Measurements from ENCODE around the gene OTX1.

OTX1 gene

DNA sequence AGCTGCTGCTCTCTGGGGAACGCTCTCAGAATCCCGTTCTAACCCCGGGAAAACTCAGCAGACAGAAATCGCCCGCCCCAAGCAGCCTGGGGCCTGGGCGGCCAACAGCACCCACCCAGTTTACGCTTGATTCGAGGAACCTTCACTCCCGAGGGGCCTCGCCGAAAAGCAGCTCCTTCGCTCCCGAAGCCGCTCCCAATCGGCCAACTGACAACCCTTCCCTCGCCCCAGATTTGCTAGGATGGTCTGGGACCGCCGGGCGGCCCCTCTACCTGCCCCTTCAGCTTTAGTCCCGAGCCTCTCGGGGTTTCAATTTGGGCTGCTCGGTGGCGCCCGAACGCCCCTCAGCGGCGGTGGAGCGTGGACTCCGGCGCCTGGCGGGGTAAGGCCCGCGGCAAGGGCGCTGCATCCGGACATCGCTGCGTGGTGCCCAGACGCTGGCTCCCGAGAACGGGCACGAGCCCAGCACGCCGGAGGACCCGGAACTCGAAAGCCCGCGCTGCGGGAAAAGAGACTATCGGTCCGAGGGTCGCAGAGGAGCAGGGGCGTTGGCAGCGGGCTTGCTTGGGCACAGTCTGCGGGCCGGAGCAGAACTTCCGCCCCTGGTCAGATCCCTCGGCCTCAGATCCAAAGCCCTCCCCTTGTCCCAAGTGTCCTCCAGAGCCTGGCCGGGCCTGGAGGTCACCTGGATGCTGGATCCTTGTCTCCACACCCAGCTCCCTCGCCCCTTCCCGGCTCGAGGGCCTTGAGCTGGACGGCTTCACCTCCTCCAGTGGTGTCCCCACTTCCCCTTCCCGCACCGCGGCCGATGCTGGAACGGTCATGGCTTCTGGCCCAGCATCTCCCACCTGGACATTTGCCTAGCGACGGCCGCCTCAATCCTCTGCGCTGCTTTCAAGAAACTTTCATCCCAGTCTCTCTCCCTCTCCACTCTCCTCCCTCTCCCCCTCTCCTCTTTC is 3.0 kb upstream of the OTX1 start:
- no peak for DNase-seq (ENCODE audit: low spot score)

DNA sequence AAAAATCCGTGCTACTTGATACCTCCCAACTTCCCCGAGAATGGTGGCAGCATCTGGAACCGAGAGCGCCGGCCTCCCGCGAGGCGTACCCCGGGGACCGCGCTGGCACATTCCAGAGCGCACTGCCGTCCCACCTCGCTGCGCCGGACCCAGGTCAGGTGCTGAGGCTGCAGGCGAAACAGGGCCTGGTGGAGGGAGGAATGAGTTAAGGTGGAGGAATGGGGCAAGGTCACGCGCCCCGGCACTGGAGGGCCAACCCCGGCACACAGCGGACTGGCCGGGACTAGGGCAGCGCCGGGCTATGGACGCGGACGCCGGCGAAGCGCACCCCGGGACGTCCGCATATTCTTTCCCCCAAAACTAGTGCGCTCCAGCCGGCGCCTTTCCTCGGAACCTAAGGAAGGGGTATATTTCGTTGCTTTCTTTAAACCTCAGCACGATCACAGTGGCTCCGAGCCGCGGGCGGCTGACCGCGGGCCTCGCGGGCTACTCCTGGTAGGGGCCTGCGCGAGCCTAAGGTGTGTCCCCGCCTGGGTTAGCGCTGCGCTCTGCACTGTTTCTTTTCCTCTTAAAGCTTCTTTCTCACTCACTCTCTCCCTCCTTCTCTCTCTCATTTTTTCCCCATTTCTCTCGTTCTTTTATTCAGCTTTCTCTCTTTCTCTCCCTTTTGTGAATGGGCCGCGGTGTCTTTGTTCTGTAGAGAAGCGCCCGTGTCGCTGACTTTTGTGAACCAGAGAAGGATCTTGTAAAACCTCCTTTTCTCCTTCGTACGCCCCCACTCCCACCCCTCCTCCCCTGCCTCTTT is 2.1 kb upstream of the OTX1 start:
- no peak for DNase-seq (ENCODE audit: low spot score)

DNA sequence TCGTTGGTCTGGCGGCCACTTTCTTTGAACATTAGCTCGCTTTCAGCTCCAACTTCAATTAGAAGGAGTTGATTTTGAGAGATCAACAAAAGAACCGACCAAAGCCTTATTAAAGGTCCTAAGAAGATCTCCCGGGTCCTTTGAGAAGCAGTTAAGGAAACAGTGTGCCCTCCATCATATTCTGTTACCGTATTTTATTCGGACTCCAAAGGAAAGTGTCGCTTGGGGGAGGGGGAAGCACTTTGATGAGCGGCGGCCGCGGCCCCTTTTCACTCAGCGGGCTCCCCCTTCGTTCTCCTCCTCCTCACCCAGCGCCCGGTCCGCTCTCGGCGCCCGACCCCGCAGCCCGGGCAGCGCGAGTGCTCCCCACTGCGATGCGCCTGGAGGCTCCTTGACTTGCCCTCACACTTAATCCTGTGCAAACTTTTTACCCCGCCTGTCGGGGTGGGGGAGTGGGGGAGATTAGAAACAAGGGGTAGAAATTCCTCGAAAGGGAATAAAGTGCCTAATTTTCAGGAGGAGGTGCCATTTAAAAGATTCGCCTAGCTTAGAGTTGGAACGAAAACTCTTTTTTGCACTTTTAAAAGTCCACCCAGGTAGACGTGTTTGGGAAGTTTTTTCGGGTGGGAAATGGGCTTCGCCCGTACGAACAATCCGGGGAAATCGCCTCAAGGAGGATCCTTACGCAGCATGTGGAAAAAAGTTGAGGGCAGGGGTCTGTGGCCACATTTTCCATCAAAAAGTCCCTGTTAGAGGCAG is 1.2 kb upstream of the OTX1 start:
- DNase-seq (ENCODE audit: low spot score), result no peak

DNA sequence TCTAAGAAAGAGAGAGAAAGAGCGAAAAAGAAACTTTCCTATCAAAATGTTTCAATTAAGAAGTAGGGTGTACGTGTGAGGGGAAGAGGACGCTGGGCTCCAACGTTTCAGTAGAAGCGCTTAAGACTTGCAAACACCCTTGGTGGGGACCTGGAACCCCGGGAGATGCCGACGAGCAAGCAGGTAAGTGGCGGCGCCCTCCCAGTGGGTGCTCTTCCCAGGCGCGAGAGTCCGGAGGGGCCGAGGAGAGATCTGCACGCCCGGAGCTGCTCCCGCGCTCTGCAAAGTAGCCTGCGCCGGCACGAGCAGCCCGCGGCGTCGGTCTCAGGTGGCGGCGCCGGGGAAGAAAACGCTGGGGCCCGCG is 678 bp upstream of the OTX1 start:
- peak; percentile 50 for DNase-seq (ENCODE audit: low spot score)

DNA sequence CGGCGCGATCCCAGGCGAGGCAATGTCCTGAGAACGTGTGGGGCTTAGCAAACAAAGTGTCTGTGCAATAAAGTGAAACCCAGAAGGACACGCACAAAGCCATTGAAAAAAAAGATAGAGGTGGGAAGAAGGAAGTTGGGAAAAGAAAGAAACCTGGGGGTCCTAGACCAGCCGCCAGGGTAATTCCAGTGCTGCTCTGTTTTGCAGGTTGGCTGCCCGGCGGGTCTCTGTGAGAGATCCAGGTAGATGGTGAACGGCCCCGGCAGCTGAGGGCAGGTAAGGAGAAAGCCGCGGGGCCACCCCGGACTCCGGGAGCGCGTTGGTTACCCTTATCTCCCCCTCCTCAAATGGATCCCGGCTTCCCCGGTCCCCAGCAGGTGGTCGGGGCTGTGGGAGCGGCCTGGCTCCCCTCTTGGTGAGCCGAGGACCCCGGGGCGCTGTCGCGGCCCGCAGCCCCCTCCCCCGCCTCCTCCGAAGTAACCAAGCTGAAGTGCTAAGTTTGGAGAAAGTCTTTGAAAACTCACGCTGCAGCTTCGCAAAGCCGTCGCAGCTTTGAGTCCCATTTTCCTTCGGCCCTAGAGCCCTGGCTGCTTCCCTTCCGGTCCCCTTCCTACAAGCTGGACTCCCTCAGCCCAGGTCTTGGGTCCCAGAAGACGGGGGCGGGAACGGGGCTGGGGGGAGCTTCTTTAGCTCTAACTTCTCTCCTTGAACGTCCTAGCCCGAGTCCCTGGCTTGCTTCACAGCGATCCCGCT is 588 bp downstream of the OTX1 start:
- no peak for DNase-seq (ENCODE audit: low spot score)

DNA sequence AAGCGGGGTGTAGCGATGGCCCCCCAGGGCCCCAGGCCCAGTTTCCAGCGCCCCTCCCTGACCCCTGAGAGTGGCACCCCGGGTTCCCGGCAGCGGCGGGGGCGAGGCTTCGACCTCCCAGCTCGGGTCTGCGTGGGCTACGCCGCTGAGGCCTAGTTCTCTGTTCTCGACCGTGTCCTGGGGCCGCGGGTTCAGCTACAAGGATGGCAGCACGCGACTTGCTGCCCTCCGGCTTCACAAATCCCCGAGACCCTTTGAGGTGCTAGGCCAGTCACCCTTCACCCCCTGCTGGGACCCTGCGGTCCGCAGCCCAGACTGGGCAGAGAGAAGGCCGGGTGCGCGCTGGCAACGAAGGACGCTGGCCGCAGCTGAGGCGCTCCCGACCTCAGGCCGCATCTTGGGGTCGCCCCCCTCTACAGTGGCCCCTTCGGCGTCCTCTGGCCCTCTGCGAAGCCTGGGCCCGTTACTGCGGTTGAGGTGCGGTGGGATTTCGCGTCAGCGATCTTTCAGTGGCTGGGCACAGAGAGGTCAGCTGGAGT is 1.2 kb downstream of the OTX1 start:
- no peak for DNase-seq (ENCODE audit: low spot score)

DNA sequence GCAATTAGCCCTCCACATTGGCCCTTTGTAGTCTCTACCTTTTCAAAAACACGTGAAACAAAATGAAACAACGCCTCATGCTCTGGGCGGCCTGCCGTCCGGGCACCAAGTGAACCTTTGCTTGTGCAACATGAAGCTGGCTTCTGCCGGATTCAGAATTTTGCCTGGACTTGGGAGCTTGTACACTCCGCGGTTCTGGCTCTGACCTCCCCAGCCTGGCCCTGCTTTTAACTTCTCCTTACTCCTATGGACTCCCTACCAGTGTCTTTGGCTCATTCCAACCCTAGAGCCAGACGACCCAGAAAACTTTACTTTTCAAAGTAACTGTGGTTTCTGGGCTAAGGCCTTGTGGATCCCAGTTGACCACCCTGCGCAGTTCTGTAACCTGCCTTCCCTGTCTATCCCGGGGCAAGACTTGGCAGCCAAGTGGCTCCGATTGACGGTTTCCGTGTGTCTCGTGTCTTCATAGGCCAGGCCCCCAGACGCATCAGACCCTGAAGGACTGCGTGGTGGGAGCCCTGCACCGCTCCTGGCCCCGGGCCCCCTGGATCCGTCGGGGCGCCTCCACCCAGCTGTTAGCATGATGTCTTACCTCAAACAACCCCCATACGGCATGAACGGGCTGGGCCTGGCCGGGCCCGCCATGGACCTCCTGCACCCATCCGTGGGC is 1.9 kb downstream of the OTX1 start:
- no peak for DNase-seq (ENCODE audit: low spot score)

DNA sequence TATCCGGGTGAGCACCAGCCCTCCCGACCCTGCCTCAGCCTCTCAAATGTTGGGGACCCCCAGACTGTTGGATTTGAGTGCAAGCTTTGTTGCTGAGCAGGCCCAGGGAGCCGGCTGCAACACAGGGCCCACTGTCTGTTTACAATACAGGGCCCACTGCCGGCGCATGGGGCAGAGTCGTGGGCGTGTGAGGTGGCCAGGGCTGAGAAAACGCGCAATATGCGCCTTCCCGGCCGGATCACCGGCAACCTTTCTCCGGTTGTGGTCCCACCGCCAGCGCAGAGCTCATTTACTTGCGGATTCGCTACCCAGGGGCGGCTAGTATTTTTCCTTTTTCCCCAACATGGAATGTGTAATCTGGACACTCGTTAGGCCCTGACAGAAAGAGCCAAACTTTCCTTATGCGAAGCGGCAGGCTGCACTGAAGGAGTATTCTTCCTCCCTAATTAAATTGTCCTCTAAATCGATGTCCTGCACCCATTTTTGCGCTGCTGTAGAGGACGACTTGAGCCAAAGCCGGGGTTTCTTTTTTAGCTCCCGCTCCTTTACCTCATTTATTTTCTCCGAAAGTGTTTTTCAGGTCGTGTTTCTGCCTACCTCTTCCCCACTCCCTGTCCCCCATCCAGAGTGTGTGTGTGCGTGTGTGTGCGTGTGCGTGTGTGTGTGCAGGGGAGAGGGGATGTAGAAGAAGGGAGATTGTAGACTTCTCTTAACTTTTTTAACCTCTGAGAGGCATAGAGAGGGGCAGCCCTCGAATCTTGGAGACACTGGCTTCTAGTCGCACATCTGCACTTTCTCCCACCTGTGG is 2.7 kb downstream of the OTX1 start:
- DNase-seq (ENCODE audit: low spot score), result no peak

DNA sequence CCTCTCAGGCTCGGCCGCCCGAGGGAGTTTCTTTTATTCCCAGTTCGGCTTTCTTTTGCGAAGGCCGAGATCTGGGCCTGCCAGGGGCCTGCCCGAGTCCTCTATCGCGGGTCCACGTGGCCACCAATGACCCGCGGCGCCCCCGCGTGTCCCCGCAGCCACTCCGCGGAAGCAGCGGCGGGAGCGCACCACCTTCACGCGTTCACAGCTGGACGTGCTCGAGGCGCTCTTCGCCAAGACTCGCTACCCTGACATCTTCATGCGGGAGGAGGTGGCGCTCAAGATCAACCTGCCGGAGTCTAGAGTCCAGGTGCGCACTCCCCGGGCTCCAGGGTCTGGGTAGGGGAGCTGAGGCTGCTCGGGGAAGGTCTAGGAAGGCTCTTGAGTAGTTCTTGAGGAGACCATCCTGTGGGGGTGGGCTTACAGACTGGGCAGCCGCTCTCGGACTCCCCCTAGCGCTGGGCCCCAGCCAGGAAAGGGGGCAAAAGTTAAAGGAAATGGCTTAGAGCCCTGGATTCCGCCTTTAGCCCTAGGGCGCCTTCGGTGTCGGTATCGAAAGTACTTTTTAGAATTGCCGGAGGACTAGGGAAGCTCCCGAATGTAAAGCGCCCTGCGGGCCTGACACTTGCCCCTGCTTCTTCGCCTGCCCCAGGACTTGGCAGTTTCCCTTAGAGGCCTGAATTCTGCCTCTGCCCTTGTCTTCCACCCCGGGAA is 3.4 kb downstream of the OTX1 start:
- peak; percentile 51 for DNase-seq (ENCODE audit: low spot score)

DNA sequence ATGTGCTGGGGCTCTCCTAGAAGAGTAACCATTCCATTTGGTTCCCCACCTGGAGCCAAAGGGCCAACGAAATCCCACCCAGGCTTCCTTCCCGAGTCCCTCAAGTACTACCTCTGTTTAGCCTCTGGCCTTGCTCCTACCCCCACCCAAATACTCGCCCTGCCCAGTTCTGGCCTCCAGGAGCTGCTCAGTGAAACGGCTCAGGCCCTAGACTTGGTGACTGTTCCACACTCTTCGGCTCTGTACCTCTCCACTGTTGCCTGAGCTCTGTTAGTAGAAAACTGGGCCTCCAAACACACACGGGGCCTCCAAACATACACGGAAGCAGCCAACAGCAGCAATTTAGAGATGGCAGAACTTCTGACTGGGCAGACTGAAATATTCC is 4.2 kb downstream of the OTX1 start:
- no peak for DNase-seq (ENCODE audit: low spot score)

DNA sequence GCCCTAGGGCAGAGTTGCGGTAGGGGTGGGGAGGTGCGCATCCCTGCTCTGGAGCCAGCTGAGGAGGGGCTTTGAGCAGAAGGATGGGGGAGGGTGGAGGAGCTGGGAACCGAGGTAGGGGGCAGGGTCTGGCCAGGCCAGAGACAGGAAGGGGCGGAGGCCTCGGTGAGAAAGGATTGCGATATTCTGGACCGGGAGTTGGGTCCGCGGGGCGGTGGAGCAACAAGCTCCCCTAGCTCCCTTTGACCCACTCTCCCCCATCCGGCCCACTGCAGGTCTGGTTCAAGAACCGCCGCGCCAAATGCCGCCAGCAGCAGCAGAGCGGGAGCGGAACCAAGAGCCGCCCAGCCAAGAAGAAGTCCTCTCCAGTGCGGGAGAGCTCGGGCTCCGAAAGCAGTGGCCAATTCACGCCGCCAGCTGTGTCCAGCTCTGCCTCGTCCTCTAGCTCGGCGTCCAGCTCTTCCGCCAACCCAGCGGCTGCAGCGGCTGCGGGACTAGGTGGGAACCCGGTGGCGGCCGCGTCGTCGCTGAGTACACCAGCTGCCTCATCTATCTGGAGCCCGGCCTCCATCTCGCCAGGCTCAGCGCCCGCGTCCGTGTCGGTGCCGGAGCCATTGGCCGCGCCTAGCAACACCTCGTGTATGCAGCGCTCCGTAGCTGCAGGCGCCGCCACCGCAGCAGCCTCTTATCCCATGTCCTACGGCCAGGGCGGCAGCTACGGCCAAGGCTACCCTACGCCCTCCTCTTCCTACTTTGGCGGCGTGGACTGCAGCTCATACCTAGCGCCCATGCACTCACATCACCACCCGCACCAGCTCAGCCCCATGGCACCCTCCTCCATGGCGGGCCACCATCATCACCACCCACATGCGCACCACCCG is 4.8 kb downstream of the OTX1 start:
- no peak for DNase-seq (ENCODE audit: low spot score)

DNA sequence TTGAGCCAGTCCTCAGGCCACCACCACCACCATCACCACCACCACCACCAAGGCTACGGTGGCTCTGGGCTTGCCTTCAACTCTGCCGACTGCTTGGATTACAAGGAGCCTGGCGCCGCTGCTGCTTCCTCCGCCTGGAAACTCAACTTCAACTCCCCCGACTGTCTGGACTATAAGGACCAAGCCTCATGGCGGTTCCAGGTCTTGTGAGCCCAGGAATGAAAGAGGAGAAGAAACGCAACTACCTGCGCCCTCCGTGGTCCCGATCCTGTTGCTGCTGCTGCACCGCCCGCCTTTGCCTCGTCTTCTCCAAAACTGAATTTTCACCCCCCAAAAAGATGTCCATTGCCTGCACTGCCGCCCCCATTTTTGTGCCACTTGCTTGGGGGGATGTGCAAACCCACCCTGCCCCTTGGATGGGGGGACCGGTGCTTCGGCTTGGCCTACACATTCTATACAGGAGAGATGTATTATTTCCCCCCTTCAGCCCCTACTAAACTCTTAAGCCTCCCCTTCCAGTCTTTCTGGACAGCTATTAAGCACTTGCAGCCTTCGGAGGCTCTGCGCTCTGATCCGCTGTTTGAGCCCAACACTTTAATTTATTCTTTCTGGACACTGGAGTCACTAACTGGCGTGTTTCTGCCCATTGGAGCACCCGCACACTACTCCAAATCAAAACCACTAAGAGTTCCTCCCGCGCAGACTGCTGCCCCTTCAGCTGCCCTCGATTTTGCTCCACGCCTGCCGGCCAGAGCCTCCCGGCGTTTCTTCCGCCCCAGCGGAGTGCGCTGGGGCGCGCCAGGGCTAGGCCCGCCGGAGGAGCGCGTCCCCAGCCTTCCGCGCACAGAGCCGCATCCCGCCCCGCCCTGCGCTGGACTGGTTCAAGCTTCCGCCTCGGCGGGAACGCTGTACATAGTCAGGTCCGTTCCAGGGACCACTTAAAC is 5.7 kb downstream of the OTX1 start:
- no peak for DNase-seq (ENCODE audit: low spot score)

DNA sequence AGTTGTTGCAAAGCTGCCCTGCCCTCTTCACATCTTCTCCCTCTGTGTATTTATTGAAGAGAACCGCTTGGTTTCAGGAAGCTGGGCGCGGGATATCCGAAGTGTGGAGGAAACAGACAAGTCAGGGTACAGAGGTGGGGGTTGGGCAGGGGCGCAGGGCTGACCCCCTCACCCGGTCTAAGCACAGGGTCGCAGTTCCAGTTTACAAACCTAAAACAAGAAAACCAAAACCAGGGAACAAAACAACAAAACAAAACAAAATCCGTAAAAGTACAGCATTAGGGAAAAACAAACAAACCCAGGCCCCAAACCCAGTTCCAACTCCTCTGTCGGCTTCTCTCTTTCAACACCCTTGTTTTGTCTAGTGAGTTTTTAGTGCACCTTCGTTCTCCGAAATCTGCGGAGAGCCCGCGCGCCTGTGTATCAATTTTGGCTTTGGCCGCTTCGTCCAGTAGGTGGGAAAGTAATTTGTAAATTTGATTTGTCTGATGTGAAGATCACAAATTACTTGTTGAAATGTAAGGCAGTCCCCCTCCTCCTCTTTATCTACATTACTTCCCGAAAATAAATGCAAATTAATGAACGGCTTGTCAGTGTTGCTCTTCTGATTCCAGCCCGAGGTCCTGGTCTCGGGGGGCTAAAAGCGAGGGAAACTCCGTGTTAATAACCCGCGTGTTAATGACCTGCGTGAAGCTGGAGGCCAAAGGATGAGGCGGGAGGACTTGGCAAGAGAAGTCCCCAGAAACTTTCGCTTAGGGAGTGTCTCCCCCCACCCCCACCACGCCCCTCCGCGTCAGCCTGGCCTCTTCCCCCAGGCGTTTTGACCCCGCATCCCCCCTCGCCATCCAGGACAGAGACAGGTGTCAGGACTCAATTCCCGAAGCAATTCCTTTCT is 6.9 kb downstream of the OTX1 start:
- DNase-seq (ENCODE audit: low spot score), result no peak

DNA sequence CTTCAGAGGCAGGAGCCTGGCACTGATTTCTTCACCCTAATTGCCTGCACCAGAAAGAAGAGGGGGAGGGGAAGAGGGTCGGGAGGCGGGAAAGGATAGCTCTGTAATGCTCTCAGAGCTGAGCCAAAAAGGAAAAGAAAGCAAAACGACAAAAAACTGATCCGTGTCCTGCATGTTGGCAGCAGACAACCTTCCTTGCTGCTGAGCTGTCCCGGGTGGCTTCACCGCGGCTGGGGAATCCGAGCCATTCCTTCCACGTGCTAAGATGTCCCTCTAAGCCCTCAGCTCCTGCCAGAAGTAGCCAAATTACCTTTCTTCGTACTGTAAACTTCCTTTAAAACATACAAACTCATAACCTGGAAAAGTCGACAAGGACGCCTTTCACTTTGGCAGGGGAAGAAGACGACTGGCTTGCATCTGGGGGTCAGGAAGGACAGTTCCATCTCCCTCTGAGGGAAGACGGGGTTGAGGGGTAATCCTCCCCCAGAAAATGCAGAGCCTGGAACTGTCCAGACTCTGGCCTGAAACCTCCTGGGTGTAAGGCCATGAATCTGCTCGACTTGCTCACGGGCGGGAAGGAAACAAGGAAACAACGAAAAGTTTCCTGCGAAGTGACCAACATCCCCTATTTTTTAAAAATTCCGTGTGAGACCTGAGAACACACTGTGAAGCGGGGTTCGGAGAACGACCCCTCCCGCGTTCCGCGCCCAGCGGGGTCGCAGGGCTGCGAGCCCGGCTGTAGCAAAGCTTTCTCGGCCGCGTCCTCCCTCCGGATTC is 7.7 kb downstream of the OTX1 start:
- peak; percentile 30 for DNase-seq (ENCODE audit: low spot score)

Data from kidney tubule cell (primary cell).